Astrocyte of the spinal cord (primary cell): ENCODE measurements around the gene AKAP12.

Experiments
- DNase-seq: peaks from one replicate; pipeline ENCODE4 v3.0.0; 2011; ENCODE audit warnings: low read depth, low spot score
- H3K4me3 ChIP-seq: 2 replicates; pipeline ENCODE4 v1.5.1; 2011; ENCODE audit warnings: low read depth, mild to moderate bottlenecking, low read length, moderate library complexity
- in situ Hi-C: cut with HindIII; loops from 2 replicates; pipeline ENCODE4 v1.10.0; 2017; ENCODE audit warnings: low sequenced_read_pairs
- TF ChIP-seq, protein P1 (sequence below): IDR thresholded peaks from 2 replicates; pipeline ENCODE4 v1.5.1; 2012; ENCODE audit warnings: low read depth, mild to moderate bottlenecking, low read length, inconsistent platforms

The AKAP12 gene

GRCh38 chr6:151325075-151326050 is 85.6 kb downstream of the AKAP12 start:
- peak; percentile 79 for DNase-seq
- TF ChIP-seq, protein P1, sequence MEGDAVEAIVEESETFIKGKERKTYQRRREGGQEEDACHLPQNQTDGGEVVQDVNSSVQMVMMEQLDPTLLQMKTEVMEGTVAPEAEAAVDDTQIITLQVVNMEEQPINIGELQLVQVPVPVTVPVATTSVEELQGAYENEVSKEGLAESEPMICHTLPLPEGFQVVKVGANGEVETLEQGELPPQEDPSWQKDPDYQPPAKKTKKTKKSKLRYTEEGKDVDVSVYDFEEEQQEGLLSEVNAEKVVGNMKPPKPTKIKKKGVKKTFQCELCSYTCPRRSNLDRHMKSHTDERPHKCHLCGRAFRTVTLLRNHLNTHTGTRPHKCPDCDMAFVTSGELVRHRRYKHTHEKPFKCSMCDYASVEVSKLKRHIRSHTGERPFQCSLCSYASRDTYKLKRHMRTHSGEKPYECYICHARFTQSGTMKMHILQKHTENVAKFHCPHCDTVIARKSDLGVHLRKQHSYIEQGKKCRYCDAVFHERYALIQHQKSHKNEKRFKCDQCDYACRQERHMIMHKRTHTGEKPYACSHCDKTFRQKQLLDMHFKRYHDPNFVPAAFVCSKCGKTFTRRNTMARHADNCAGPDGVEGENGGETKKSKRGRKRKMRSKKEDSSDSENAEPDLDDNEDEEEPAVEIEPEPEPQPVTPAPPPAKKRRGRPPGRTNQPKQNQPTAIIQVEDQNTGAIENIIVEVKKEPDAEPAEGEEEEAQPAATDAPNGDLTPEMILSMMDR, result no peak
- peak overlapping the region; percentile 74 for H3K4me3 ChIP-seq
- in situ Hi-C loops, result no loop called here

- in situ Hi-C loops, result no loop called here
These were observed 86.5 kb downstream of the AKAP12 start for GRCh38 chr6:151326116-151326825.

GRCh38 chr6:151327101-151327500 is 87.3 kb downstream of the AKAP12 start:
- TF ChIP-seq, protein P1, result no peak
- in situ Hi-C loops, result no loop called here
- H3K4me3 ChIP-seq, result peak overlapping the region; percentile 74
- no peak for DNase-seq

More at GRCh38 chr6:151326116-151326825, 86.5 kb downstream of the AKAP12 start:
- H3K4me3 ChIP-seq, result peak overlapping the region; percentile 74
- peak; percentile 46 for DNase-seq
- TF ChIP-seq, protein P1, result no peak

GRCh38 chr6:151330130-151330696 is 90.4 kb downstream of the AKAP12 start:
- in situ Hi-C loops, result no loop called here
- H3K4me3 ChIP-seq, result no peak overlapping the region
- peak; percentile 74 for DNase-seq
- TF ChIP-seq, protein P1, result no peak

DNA sequence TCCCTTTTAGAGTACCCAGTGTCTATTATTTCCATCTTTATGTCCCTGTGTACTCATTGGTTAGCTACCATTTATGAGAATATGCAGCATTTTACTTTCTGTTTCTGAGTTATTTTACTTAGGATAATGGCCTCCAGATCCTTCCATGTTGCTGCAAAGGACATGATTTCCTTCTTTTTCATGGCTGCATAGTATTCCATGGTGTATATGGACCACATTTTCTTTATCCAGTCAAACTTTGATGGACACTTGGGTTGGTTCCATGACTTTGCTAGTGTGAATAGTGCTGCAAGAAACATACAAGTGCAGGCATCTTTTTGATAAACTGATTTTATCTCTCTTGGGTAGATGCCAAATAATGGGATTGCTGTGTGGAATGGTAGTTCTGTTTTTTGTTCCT is 96.2 kb downstream of the AKAP12 start:
- no peak for DNase-seq
- in situ Hi-C loops, result no loop called here
- no peak overlapping the region for H3K4me3 ChIP-seq
- TF ChIP-seq, protein P1, result no peak

GRCh38 chr6:151338651-151339200 is 99.0 kb downstream of the AKAP12 start:
- TF ChIP-seq, protein P1, result no peak
- DNase-seq, result no peak
- H3K4me3 ChIP-seq, result no peak overlapping the region
- in situ Hi-C loops, result no loop called here
